NCI-H510A (cell line): ENCODE measurements around the gene CPVL.
"Not testable (repeated sequence)": the region's sequence is repeated elsewhere in the genome, so short reads cannot be mapped to it uniquely, and the experiment has no call there.

Experiments
- DNase-seq: peaks from one replicate; lab custom pipeline; 2025; lab: John Stamatoyannopoulos, UW

CPVL gene

GRCh38 chr7:29119538-29119937 lies 26.8 kb downstream of the CPVL start:
- DNase-seq: no peak

- no peak for DNase-seq
Observed at GRCh38 chr7:29116361-29117200, 29.8 kb downstream of the CPVL start.

- DNase-seq: no peak
Observed at GRCh38 chr7:29115753-29116152, 30.6 kb downstream of the CPVL start.

- DNase-seq: no peak
Observed at GRCh38 chr7:29115130-29115687, 31.1 kb downstream of the CPVL start.

- not testable (repeated sequence) for DNase-seq
Observed at GRCh38 chr7:29114266-29114665, 32.1 kb downstream of the CPVL start.

GRCh38 chr7:29113384-29114102 lies 32.8 kb downstream of the CPVL start:
- DNase-seq: no peak

GRCh38 chr7:29112721-29113120 lies 33.6 kb downstream of the CPVL start:
- no peak for DNase-seq

- no peak for DNase-seq
Observed at GRCh38 chr7:29109899-29110298, 36.4 kb downstream of the CPVL start.

- DNase-seq: no peak
Observed at GRCh38 chr7:29109358-29109757, 37.0 kb downstream of the CPVL start.

GRCh38 chr7:29107056-29107455 lies 39.3 kb downstream of the CPVL start:
- no peak for DNase-seq

GRCh38 chr7:29106669-29106988 lies 39.7 kb downstream of the CPVL start:
- DNase-seq: no peak

GRCh38 chr7:29105752-29106668 lies 40.3 kb downstream of the CPVL start:
- peak; percentile 2 for DNase-seq

GRCh38 chr7:29105191-29105590 lies 41.1 kb downstream of the CPVL start:
- no peak for DNase-seq

GRCh38 chr7:29102558-29103151 lies 43.7 kb downstream of the CPVL start:
- no peak for DNase-seq

GRCh38 chr7:29100924-29101323 lies 45.4 kb downstream of the CPVL start:
- no peak for DNase-seq

GRCh38 chr7:29099896-29100847 lies 46.2 kb downstream of the CPVL start:
- DNase-seq: no peak

GRCh38 chr7:29096446-29096730 lies 49.9 kb downstream of the CPVL start:
- DNase-seq: no peak

- no peak for DNase-seq
Observed at GRCh38 chr7:29095631-29096445, 50.5 kb downstream of the CPVL start.

GRCh38 chr7:29093091-29093490 lies 53.2 kb downstream of the CPVL start:
- DNase-seq: not testable (repeated sequence)

- no peak for DNase-seq
Observed at GRCh38 chr7:29091715-29092114, 54.6 kb downstream of the CPVL start.
